HFF-Myc (cell line): ENCODE data around the gene ANKIB1.
A peak's percentile ranks its signal among the peaks of the same experiment; 100 is the strongest.

Source experiments
- DNase-seq: peaks from one replicate; pipeline ENCODE4 v3.0.0-alpha.2; 2011; ENCODE audit warnings: low read depth; ENCODE audit errors: extremely low read depth
- H3K4me3 ChIP-seq: replicated peaks from 2 replicates; pipeline ENCODE4 v1.5.1; 2011; ENCODE audit warnings: low read depth, mild to moderate bottlenecking, control low read depth, low read length
- TF ChIP-seq, protein P1 (sequence below): IDR thresholded peaks from 2 replicates; pipeline ENCODE4 v1.5.1; 2012; ENCODE audit warnings: mild to moderate bottlenecking, low read depth, low read length, control low read depth; ENCODE audit errors: missing control alignments

Gene ANKIB1

DNA sequence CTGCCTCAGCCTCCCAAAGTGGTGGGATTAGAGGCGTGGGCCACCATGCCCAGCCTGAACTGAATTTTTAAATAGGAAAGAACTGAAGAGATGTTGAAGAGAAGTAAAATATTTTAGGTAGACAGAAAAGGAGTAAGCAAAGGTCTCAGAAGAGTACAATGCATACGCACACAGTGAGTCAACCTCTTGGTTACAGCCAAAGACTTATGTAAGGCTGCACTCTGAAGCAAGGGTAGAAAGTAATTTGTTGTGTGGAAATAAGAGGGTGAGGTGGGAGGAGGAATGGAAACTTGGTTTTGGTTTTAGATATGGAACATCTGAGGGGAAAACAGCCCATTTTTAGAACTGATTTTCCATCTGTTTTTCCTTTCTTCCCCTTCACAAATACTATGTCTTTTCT, 17.7 kb upstream of the ANKIB1 start:
- no peak overlapping the region for H3K4me3 ChIP-seq
- DNase-seq, result no peak
- TF ChIP-seq, protein P1, sequence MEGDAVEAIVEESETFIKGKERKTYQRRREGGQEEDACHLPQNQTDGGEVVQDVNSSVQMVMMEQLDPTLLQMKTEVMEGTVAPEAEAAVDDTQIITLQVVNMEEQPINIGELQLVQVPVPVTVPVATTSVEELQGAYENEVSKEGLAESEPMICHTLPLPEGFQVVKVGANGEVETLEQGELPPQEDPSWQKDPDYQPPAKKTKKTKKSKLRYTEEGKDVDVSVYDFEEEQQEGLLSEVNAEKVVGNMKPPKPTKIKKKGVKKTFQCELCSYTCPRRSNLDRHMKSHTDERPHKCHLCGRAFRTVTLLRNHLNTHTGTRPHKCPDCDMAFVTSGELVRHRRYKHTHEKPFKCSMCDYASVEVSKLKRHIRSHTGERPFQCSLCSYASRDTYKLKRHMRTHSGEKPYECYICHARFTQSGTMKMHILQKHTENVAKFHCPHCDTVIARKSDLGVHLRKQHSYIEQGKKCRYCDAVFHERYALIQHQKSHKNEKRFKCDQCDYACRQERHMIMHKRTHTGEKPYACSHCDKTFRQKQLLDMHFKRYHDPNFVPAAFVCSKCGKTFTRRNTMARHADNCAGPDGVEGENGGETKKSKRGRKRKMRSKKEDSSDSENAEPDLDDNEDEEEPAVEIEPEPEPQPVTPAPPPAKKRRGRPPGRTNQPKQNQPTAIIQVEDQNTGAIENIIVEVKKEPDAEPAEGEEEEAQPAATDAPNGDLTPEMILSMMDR, result no peak

- H3K4me3 ChIP-seq, result no peak overlapping the region
- no peak for DNase-seq
- TF ChIP-seq, protein P1, result no peak
Measured at GRCh38 chr7:92228742-92229141, 17.0 kb upstream of the ANKIB1 start.

GRCh38 chr7:92230547-92230946, 15.2 kb upstream of the ANKIB1 start:
- no peak overlapping the region for H3K4me3 ChIP-seq
- TF ChIP-seq, protein P1, result no peak
- no peak for DNase-seq

DNA sequence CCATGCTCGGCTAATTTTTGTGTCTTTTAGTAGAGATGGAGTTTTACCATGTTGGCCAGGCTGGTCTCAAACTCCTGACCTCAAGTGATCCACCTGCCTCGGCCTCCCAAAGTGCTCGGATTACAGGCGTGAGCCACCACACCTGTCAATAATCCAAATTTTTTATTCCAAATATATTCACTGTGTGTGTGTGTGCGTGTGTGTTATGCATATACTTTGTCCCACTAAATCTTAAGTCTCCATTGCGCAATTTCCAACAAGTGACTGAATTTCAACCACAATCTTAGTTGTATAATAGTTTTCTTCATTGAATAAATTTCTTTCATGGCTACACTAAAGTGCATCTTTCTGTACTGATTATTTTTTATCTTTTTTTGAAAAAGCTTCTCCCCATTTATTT, 2.8 kb upstream of the ANKIB1 start:
- TF ChIP-seq, protein P1, result no peak
- DNase-seq, result no peak
- no peak overlapping the region for H3K4me3 ChIP-seq

DNA sequence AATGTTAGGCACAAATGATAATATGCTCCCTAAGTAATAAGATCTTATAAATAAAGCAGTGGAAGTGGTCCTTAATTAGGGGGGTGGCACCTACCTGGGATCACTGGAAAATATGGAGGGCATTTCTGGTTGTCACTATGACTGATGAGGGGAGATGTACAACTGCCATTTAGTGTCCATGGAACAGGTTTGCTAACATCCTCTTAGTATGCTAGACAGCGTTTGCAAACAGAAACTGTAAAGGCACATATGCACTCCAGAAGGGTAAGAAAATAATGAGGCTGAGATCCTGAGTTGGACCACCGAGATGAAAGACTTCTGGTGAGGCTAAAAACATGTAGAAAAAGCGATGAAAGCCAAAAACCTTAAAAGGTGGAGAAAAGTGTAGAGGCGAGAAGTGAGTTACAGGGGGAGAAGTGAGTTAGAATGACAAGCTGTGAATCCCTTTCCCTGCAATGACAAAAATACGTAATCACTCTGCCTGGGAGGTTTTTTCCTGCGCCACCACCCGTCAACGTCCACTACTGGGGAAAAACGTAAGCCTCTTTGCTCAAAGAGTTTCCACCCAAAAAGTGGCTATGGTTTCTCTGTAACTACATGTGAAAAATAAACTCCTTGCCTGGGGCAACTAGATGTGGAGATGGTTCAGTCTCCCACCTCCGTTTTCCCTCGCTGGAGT, 827 bp upstream of the ANKIB1 start:
- TF ChIP-seq, protein P1, result no peak
- H3K4me3 ChIP-seq, result peak overlapping the region; percentile 93
- no peak for DNase-seq

- peak overlapping the region; percentile 93 for H3K4me3 ChIP-seq
- TF ChIP-seq, protein P1, result no peak
- DNase-seq, result no peak
Measured at GRCh38 chr7:92246360-92247101, 757 bp downstream of the ANKIB1 start.
